ENCODE data around the gene TMEM220.
"Not testable (repeated sequence)": the region's sequence is repeated elsewhere in the genome, so short reads cannot be mapped to it uniquely, and the experiment has no call there.

Gene TMEM220

GRCh38 chr17:10745231-10745630, 15.4 kb upstream of the TMEM220 start:
- Mint-ChIP-seq H3K27me3 (no peaks in the 10 kb centered on the region), H3K9me3 (no peaks in the 10 kb centered on the region), H3K4me3 (no peak overlapping the region), H3K36me3 (ENCODE audit: low read depth) (no peaks in the 10 kb centered on the region), H3K4me1 (ENCODE audit: low read depth) (no peaks in the 10 kb centered on the region), H3K27ac (no peak overlapping the region)
- intact Hi-C loops (cut with micrococcal nuclease) = no loop called here

- no peaks in the 10 kb centered on the region for H3K36me3 Mint-ChIP-seq (ENCODE audit: low read depth)
- intact Hi-C loops (cut with micrococcal nuclease) = no loop called here
- no peaks in the 10 kb centered on the region for H3K27me3 Mint-ChIP-seq
- H3K4me1 Mint-ChIP-seq (ENCODE audit: low read depth) = no peaks in the 10 kb centered on the region
- no peak overlapping the region for H3K27ac Mint-ChIP-seq
- no peaks in the 10 kb centered on the region for H3K9me3 Mint-ChIP-seq
- no peak overlapping the region for H3K4me3 Mint-ChIP-seq
Measured at GRCh38 chr17:10744501-10745000, 14.7 kb upstream of the TMEM220 start.

GRCh38 chr17:10743316-10744009, 13.6 kb upstream of the TMEM220 start:
- no peaks in the 10 kb centered on the region for H3K27me3 Mint-ChIP-seq
- H3K36me3 Mint-ChIP-seq (ENCODE audit: low read depth) = no peaks in the 10 kb centered on the region
- H3K4me3 Mint-ChIP-seq = no peak overlapping the region
- no peak overlapping the region for H3K27ac Mint-ChIP-seq
- intact Hi-C loops (cut with micrococcal nuclease) = no loop called here
- H3K9me3 Mint-ChIP-seq = no peaks in the 10 kb centered on the region
- H3K4me1 Mint-ChIP-seq (ENCODE audit: low read depth) = no peaks in the 10 kb centered on the region

GRCh38 chr17:10742431-10742830, 12.6 kb upstream of the TMEM220 start:
- peaks cover under 1% of the 10 kb centered on the region for H3K4me1 Mint-ChIP-seq (ENCODE audit: low read depth)
- no peaks in the 10 kb centered on the region for H3K27me3 Mint-ChIP-seq
- H3K36me3 Mint-ChIP-seq (ENCODE audit: low read depth) = no peaks in the 10 kb centered on the region
- no peak overlapping the region for H3K27ac Mint-ChIP-seq
- intact Hi-C loops (cut with micrococcal nuclease) = no loop called here
- H3K9me3 Mint-ChIP-seq = no peaks in the 10 kb centered on the region
- no peak overlapping the region for H3K4me3 Mint-ChIP-seq

DNA sequence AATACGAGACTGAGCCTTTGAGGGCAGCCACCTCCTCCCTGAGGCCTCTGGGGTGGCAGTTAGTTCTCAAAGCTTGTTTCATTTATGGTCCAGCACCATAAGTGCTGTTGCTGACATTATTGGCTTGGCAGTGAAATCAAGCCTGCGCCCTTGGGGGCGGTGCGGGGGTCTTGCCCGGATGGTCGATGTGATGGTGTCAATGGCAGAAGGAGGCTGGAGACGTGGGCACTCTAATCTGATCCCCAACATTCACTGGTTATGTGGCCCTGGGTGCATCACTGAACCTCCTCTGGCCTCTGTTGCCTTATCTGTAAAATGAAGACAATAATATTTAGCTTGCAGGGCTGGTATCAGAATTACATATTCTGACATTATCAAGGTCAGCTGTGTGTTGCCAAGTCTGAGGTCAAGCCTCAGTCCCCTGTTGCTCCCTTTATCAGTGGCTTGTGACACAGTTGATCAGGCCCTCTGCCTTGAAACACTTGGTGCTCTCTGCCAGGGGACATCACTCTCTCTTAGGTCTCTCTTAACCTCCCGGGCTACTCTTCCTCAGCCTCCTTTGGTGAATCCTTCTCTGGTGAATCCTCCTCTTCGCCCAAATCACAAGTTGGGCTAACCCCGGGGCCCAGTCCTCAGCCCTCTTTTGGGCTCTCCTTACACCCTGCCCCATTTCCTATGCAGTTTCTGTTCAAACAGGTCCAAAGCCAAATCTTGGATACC, 11.8 kb upstream of the TMEM220 start:
- intact Hi-C loops (cut with micrococcal nuclease) = no loop called here
- no peaks in the 10 kb centered on the region for H3K27me3 Mint-ChIP-seq
- H3K4me1 Mint-ChIP-seq (ENCODE audit: low read depth) = peaks cover 6% of the 10 kb centered on the region
- H3K9me3 Mint-ChIP-seq = no peaks in the 10 kb centered on the region
- no peak overlapping the region for H3K4me3 Mint-ChIP-seq
- no peaks in the 10 kb centered on the region for H3K36me3 Mint-ChIP-seq (ENCODE audit: low read depth)
- H3K27ac Mint-ChIP-seq = no peak overlapping the region

- H3K36me3 Mint-ChIP-seq (ENCODE audit: low read depth) = no peaks in the 10 kb centered on the region
- no peak overlapping the region for H3K4me3 Mint-ChIP-seq
- H3K27ac Mint-ChIP-seq = no peak overlapping the region
- intact Hi-C loops (cut with micrococcal nuclease) = no loop called here
- H3K9me3 Mint-ChIP-seq = no peaks in the 10 kb centered on the region
- H3K4me1 Mint-ChIP-seq (ENCODE audit: low read depth) = peaks cover 6% of the 10 kb centered on the region
- no peaks in the 10 kb centered on the region for H3K27me3 Mint-ChIP-seq
Measured at GRCh38 chr17:10739386-10739785, 9.6 kb upstream of the TMEM220 start.

- H3K36me3 Mint-ChIP-seq (ENCODE audit: low read depth) = no peaks in the 10 kb centered on the region
Measured at GRCh38 chr17:10738521-10739258, 8.9 kb upstream of the TMEM220 start.

DNA sequence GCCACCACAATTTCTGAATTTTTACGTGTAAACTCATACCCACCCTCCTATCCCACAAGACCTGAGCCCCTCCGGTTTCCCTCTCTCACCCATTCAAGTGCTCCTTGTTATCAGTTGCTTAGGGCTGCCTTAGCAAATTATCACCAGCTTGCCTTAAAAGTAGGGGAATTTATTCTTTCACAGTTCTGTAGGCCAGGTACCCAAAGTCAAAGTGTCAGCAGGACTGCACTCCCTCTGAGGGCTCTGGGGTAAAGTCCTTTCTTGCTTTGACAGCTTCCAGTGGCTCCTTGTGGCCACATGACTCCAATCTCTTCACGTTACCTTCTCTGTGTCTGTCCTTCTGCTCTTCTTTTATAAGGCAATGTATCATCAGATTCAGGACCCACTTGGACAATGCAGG, 7.9 kb upstream of the TMEM220 start:
- H3K4me3 Mint-ChIP-seq = no peak overlapping the region
- intact Hi-C loops (cut with micrococcal nuclease) = loop anchor here (2.0 kb wide), 1 partner anchor 107 kb away; no protein-coding TSS in a partner anchor
- no peaks in the 10 kb centered on the region for H3K36me3 Mint-ChIP-seq (ENCODE audit: low read depth)
- H3K27me3 Mint-ChIP-seq = peaks cover 3% of the 10 kb centered on the region
- peaks cover 6% of the 10 kb centered on the region for H3K4me1 Mint-ChIP-seq (ENCODE audit: low read depth)
- no peak overlapping the region for H3K27ac Mint-ChIP-seq
- H3K9me3 Mint-ChIP-seq = no peaks in the 10 kb centered on the region

More at GRCh38 chr17:10738521-10739258, 8.9 kb upstream of the TMEM220 start:
- intact Hi-C loops (cut with micrococcal nuclease) = no loop called here
- Mint-ChIP-seq H3K27me3 (no peaks in the 10 kb centered on the region), H3K27ac (no peak overlapping the region), H3K9me3 (no peaks in the 10 kb centered on the region), H3K4me3 (no peak overlapping the region), H3K4me1 (ENCODE audit: low read depth) (peaks cover 6% of the 10 kb centered on the region)

- Mint-ChIP-seq H3K9me3 (no peaks in the 10 kb centered on the region), H3K36me3 (ENCODE audit: low read depth) (no peaks in the 10 kb centered on the region), H3K27ac (no peak overlapping the region), H3K4me1 (ENCODE audit: low read depth) (peaks cover 6% of the 10 kb centered on the region), H3K4me3 (no peak overlapping the region), H3K27me3 (peaks cover 3% of the 10 kb centered on the region)
- intact Hi-C loops (cut with micrococcal nuclease) = loop anchor here (2.0 kb wide), 1 partner anchor 108 kb away; no protein-coding TSS in a partner anchor
Measured at GRCh38 chr17:10737168-10737622, 7.4 kb upstream of the TMEM220 start.

DNA sequence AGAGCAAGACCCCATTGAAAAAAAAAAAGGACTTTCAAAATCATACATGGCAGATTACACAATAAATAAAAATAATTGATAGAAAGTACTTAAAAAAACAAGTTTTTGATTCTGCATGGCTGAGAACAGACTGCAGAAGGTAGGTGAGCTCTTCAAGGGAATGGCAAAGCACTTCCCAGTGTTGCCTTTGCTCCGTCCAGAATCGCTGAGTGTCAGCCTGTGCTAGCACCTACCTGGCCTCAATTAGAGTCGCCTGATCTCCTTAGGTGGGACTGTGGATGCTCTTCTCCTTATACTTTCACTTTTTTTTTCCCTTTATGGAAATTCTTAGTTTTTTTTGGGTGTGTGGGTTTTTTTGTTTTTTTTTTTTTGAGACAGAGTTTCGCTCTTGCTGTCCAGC, 6.0 kb upstream of the TMEM220 start:
- intact Hi-C loops (cut with micrococcal nuclease) = loop anchor here (2.0 kb wide), 1 partner anchor 109 kb away; no protein-coding TSS in a partner anchor
- Mint-ChIP-seq H3K36me3 (ENCODE audit: low read depth) (no peaks in the 10 kb centered on the region), H3K9me3 (no peaks in the 10 kb centered on the region), H3K27me3 (peaks cover 3% of the 10 kb centered on the region), H3K4me3 (no peak overlapping the region), H3K27ac (no peak overlapping the region), H3K4me1 (ENCODE audit: low read depth) (peaks cover 12% of the 10 kb centered on the region)

GRCh38 chr17:10735251-10735650, 5.4 kb upstream of the TMEM220 start:
- intact Hi-C loops (cut with micrococcal nuclease) = no loop called here
- Mint-ChIP-seq H3K36me3 (ENCODE audit: low read depth) (peaks cover under 1% of the 10 kb centered on the region), H3K4me1 (ENCODE audit: low read depth) (peaks cover 17% of the 10 kb centered on the region), H3K27me3 (peaks cover 3% of the 10 kb centered on the region), H3K4me3 (no peak overlapping the region), H3K9me3 (no peaks in the 10 kb centered on the region), H3K27ac (no peak overlapping the region)

- Mint-ChIP-seq H3K9me3 (no peaks in the 10 kb centered on the region), H3K27me3 (peaks cover 8% of the 10 kb centered on the region), H3K4me1 (ENCODE audit: low read depth) (peaks cover 22% of the 10 kb centered on the region), H3K27ac (no peak overlapping the region), H3K4me3 (no peak overlapping the region), H3K36me3 (ENCODE audit: low read depth) (peaks cover 6% of the 10 kb centered on the region)
- intact Hi-C loops (cut with micrococcal nuclease) = no loop called here
Measured at GRCh38 chr17:10733666-10734065, 3.8 kb upstream of the TMEM220 start.

GRCh38 chr17:10732121-10732520, 2.3 kb upstream of the TMEM220 start:
- H3K4me3 Mint-ChIP-seq; H3K9me3 Mint-ChIP-seq; intact Hi-C loops (cut with micrococcal nuclease); H3K27me3 Mint-ChIP-seq; H3K36me3 Mint-ChIP-seq (ENCODE audit: low read depth); H3K27ac Mint-ChIP-seq: not testable (repeated sequence)
- H3K4me1 Mint-ChIP-seq (ENCODE audit: low read depth) = peaks cover 19% of the 10 kb centered on the region

GRCh38 chr17:10731408-10731879, 1.6 kb upstream of the TMEM220 start:
- Mint-ChIP-seq H3K27me3 (peaks cover 8% of the 10 kb centered on the region), H3K4me1 (ENCODE audit: low read depth) (peaks cover 16% of the 10 kb centered on the region), H3K36me3 (ENCODE audit: low read depth) (peaks cover 6% of the 10 kb centered on the region), H3K4me3 (no peak overlapping the region), H3K27ac (no peak overlapping the region), H3K9me3 (no peaks in the 10 kb centered on the region)
- intact Hi-C loops (cut with micrococcal nuclease) = no loop called here
